ENCODE data around the gene ANKS1B.

DNA sequence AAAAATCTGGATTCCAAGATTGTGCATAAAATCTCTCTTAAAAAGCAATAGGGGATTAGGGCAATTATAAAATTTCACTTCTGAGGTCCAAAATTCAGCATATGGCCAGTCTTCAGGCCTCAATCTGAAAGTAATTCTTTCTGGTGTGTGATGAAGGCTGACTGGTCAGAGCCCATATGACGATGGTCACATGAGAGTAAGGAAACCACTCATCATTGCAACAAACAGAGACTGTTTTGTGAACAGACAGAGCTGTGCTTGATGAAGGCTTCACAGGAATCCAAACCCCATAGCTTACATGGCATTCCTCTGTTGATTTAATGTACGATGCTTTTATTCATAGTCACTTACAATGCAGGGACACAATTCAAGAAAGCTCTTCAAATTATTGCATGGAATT lies 1101.5 kb downstream of the ANKS1B start:
- TF ChIP-seq, protein P1, sequence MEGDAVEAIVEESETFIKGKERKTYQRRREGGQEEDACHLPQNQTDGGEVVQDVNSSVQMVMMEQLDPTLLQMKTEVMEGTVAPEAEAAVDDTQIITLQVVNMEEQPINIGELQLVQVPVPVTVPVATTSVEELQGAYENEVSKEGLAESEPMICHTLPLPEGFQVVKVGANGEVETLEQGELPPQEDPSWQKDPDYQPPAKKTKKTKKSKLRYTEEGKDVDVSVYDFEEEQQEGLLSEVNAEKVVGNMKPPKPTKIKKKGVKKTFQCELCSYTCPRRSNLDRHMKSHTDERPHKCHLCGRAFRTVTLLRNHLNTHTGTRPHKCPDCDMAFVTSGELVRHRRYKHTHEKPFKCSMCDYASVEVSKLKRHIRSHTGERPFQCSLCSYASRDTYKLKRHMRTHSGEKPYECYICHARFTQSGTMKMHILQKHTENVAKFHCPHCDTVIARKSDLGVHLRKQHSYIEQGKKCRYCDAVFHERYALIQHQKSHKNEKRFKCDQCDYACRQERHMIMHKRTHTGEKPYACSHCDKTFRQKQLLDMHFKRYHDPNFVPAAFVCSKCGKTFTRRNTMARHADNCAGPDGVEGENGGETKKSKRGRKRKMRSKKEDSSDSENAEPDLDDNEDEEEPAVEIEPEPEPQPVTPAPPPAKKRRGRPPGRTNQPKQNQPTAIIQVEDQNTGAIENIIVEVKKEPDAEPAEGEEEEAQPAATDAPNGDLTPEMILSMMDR (conservative IDR thresholded peaks at IDR 0.05; ENCODE audit: low read length): no peak
- no peak for TF ChIP-seq EZH2phosphoT487 (IDR thresholded peaks at IDR 0.05; ENCODE audit: borderline replicate concordance)
